ENCODE data around the gene UNC5C.

DNA sequence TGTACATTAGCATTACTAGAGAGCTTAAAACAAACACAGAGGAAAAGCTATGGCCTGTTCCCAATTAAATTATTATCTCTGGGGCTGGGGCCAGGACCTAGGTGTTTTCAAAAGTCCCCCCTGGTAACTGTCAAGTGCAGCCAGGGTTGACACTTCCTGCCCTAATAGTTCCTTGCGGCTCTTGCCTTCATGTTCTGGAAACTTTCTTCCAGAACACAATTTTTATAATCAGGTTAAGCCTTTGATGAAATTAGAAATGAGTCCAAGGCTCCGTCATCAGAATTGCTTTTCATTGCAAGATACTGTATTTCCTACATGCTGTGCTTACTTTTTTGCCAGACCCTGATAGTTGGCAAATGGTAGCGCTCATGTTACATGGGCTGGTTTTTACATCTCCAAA, 229.6 kb downstream of the UNC5C start:
- no peak for TF ChIP-seq POLR2A (IDR thresholded peaks at IDR 0.05)
- TF ChIP-seq, protein P1, sequence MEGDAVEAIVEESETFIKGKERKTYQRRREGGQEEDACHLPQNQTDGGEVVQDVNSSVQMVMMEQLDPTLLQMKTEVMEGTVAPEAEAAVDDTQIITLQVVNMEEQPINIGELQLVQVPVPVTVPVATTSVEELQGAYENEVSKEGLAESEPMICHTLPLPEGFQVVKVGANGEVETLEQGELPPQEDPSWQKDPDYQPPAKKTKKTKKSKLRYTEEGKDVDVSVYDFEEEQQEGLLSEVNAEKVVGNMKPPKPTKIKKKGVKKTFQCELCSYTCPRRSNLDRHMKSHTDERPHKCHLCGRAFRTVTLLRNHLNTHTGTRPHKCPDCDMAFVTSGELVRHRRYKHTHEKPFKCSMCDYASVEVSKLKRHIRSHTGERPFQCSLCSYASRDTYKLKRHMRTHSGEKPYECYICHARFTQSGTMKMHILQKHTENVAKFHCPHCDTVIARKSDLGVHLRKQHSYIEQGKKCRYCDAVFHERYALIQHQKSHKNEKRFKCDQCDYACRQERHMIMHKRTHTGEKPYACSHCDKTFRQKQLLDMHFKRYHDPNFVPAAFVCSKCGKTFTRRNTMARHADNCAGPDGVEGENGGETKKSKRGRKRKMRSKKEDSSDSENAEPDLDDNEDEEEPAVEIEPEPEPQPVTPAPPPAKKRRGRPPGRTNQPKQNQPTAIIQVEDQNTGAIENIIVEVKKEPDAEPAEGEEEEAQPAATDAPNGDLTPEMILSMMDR (IDR thresholded peaks at IDR 0.05 in 8 of 11, conservative IDR thresholded peaks at IDR 0.05 in 3 of 11), result no peak

Measured in spleen (tissue), 7 donors.